PC-3 (cell line): ENCODE results near the gene SERPINA6. TPM values are rescaled to one million over a fixed set of nuclear protein-coding genes. Genes with fewer than 3 reads are reported as not detected.

ENCODE experiments used
- ATAC-seq: fragments of 200-7000 bp; cut with Tn5 transposase; 2 replicates; pipeline ENCODE4 v1.9.1; 2020; ENCODE audit warnings: mild to moderate bottlenecking, moderate library complexity
- BruUV-seq: library from RNA; stranded (reverse); fragments of 400-500 nt; replicated peaks from 2 replicates; lab custom pipeline; 2021; lab: Mats Ljungman, UMichigan
- CTCF ChIA-PET: fragments of 300-600 bp; sonication (Branson Sonifier 250); formaldehyde crosslinking; loops from one replicate; lab custom pipeline; 2022; ENCODE audit warnings: antibody characterized with exemption; lab: Charles Lee
- POLR2A ChIA-PET: fragments of 300-600 bp; sonication (Branson Sonifier 250); formaldehyde crosslinking; loops from one replicate; lab custom pipeline; 2022; ENCODE audit warnings: antibody characterized with exemption; ENCODE audit not compliant: unreplicated experiment; lab: Charles Lee
- DNase-seq: peaks from one replicate; pipeline ENCODE4 v3.0.0-alpha.2; 2015
- H2AFZ ChIP-seq: fragments of 300-600 bp; sonication (generic); 2 replicates; pipeline ENCODE4 v1.6.0; 2016; ENCODE audit warnings: antibody characterized with exemption, low read length
- H3F3A ChIP-seq: fragments of 300-600 bp; sonication (generic); one replicate; pipeline ENCODE4 v1.6.0; 2017; ENCODE audit warnings: antibody characterized with exemption, low read length, control low read depth, mild to moderate bottlenecking; ENCODE audit not compliant: unreplicated experiment
- H3K27ac ChIP-seq: fragments of 300-600 bp; sonication (generic); 2 replicates; pipeline ENCODE4 v1.5.1; 2016; ENCODE audit warnings: mild to moderate bottlenecking, low read length
- H3K27me3 ChIP-seq: fragments of 300-600 bp; sonication (generic); 2 replicates; pipeline ENCODE4 v1.6.1; 2016; ENCODE audit warnings: low read length, mixed read lengths
- H3K36me3 ChIP-seq: fragments of 300-600 bp; sonication (generic); 2 replicates; pipeline ENCODE4 v1.6.1; 2016; ENCODE audit warnings: low read depth, mixed run types, low read length, mixed read lengths
- H3K4me1 ChIP-seq: fragments of 300-600 bp; sonication (generic); 2 replicates; pipeline ENCODE4 v1.5.1; 2016; ENCODE audit warnings: low read length; ENCODE audit not compliant: insufficient read depth
- H3K4me2 ChIP-seq: fragments of 300-600 bp; sonication (generic); 2 replicates; pipeline ENCODE4 v1.6.0; 2016; ENCODE audit warnings: low read length
- H3K4me3 ChIP-seq: fragments of 300-600 bp; sonication (generic); 2 replicates; pipeline ENCODE4 v1.5.1; 2016; ENCODE audit warnings: mild to moderate bottlenecking, low read length, mixed read lengths
- H3K79me2 ChIP-seq: fragments of 300-600 bp; sonication (generic); 2 replicates; pipeline ENCODE4 v1.6.1; 2017; ENCODE audit warnings: low read length, mixed read lengths
- H3K9ac ChIP-seq: fragments of 300-600 bp; sonication (generic); 2 replicates; pipeline ENCODE4 v1.6.0; 2016; ENCODE audit warnings: mild to moderate bottlenecking, low read length
- H3K9me2 ChIP-seq: fragments of 300-600 bp; sonication (generic); replicated peaks from 2 replicates; pipeline ENCODE4 v1.6.1; 2016; ENCODE audit warnings: mixed run types, low read length, mixed read lengths
- H3K9me3 ChIP-seq: fragments of 300-600 bp; sonication (generic); 2 replicates; pipeline ENCODE4 v1.6.1; 2016; ENCODE audit warnings: low read length, mixed read lengths
- H4K20me1 ChIP-seq: fragments of 300-600 bp; sonication (generic); 2 replicates; pipeline ENCODE4 v1.6.1; 2016; ENCODE audit warnings: low read length, mixed read lengths
- EZH2 ChIP-seq: fragments of 300-600 bp; sonication (generic); IDR thresholded peaks from one replicate; pipeline ENCODE4 v1.6.1; 2017; ENCODE audit warnings: antibody characterized with exemption, mild to moderate bottlenecking, low read length; ENCODE audit not compliant: unreplicated experiment
- EZH2phosphoT487 ChIP-seq: fragments of 300-600 bp; sonication (generic); IDR thresholded peaks from 2 replicates; pipeline ENCODE4 v1.6.1; 2018; ENCODE audit warnings: mild to moderate bottlenecking, antibody characterized with exemption, low read length, borderline replicate concordance
- intact Hi-C: fragments of 100-400 bp; cut with micrococcal nuclease; formaldehyde crosslinking; loops from 2 replicates; pipeline ENCODE4 v1.9.0; 2023
- total RNA-seq: library from RNA; depleted of rRNA; stranded (reverse); fragments of >200 nt; gene quantifications from 2 replicates; pipeline ENCODE4 v1.2.3, GENCODE V29; 2014
- TF ChIP-seq, protein P1 (sequence below): fragments of 300-600 bp; sonication (generic); conservative IDR thresholded peaks from 2 replicates; pipeline ENCODE4 v1.5.1; 2017; ENCODE audit warnings: antibody characterized with exemption, low read depth, mild to moderate bottlenecking, low read length

Gene SERPINA6
- total RNA-seq, 1 experiment from 2014 or later: not detected

DNA sequence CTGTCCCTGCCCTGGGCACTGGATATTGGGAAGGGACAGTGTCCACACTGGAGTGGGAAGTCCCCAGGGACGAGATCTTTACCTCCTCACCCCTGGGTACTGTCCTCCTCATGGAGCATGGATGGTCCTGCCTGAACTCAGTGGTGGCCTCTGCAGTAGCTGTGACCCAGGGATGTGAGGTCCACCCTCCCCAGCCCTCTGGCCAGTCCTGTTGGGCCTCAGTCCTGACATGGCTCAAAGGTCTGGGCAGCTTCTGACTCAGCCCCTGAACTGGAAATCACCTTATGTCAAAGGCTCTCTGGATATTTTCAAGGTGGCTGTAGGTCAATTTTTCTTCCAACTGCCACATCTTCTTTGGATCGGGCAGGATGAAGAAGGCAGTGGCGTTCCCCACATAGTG lies 40.9 kb upstream of the SERPINA6 start:
- TF ChIP-seq EZH2 (no peak), EZH2phosphoT487 (no peak)
- TF ChIP-seq, protein P1, sequence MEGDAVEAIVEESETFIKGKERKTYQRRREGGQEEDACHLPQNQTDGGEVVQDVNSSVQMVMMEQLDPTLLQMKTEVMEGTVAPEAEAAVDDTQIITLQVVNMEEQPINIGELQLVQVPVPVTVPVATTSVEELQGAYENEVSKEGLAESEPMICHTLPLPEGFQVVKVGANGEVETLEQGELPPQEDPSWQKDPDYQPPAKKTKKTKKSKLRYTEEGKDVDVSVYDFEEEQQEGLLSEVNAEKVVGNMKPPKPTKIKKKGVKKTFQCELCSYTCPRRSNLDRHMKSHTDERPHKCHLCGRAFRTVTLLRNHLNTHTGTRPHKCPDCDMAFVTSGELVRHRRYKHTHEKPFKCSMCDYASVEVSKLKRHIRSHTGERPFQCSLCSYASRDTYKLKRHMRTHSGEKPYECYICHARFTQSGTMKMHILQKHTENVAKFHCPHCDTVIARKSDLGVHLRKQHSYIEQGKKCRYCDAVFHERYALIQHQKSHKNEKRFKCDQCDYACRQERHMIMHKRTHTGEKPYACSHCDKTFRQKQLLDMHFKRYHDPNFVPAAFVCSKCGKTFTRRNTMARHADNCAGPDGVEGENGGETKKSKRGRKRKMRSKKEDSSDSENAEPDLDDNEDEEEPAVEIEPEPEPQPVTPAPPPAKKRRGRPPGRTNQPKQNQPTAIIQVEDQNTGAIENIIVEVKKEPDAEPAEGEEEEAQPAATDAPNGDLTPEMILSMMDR: no peak
- H2AFZ ChIP-seq: no peak overlapping the region
- DNase-seq (no peak), ATAC-seq (no peak)
- H3K9me3 ChIP-seq: no peaks in the 10 kb centered on the region
- H4K20me1 ChIP-seq: no peaks in the 10 kb centered on the region
- H3K4me1 ChIP-seq: no peaks in the 10 kb centered on the region
- no peaks in the 10 kb centered on the region for H3K79me2 ChIP-seq
- ChIA-PET POLR2A (no interaction called here), CTCF (no interaction called here)
- H3K36me3 ChIP-seq: no peaks in the 10 kb centered on the region
- no peak overlapping the region for H3K4me2 ChIP-seq
- intact Hi-C loops: no loop called here
- BruUV-seq: no TSS peak
- no peaks in the 10 kb centered on the region for H3K9me2 ChIP-seq
- H3K4me3 ChIP-seq: no peak overlapping the region
- no peaks in the 10 kb centered on the region for H3F3A ChIP-seq
- no peak overlapping the region for H3K27ac ChIP-seq
- H3K9ac ChIP-seq: no peak overlapping the region
- H3K27me3 ChIP-seq: no peaks in the 10 kb centered on the region; the same call in 1 of the 2 replicates

DNA sequence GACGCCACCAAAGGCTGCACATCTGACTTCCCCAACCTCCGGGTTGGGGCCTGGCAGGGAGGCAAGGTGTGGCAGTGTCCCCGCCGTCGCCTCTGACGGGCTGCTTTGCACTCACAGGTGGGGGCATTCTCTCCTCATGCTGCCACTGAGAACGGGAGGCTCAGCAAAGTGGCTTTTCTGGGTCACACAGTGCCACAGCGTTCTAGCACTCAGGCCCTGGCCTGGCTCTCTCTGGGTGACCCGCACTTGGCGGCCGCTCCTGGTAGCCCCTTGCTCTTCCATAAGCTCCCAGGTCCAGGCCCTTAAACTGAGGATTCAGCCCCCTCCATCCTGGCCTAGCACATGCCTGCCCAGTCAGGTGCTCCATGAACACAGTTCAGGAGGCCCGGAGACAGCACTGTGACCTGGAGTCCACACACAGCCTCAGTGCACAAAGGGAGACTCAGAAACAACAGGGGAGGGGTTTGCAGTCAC lies 40.1 kb upstream of the SERPINA6 start:
- no peaks in the 10 kb centered on the region for H4K20me1 ChIP-seq
- H3K9me2 ChIP-seq: no peaks in the 10 kb centered on the region
- H3K36me3 ChIP-seq: no peaks in the 10 kb centered on the region
- no peak overlapping the region for H2AFZ ChIP-seq
- TF ChIP-seq, protein P1: no peak
- TF ChIP-seq EZH2phosphoT487: no peak
- no peak for TF ChIP-seq EZH2
- no TSS peak for BruUV-seq
- no peaks in the 10 kb centered on the region for H3K4me1 ChIP-seq
- intact Hi-C loops: no loop called here
- DNase-seq: no peak
- no peak overlapping the region for H3K4me3 ChIP-seq
- no peak overlapping the region for H3K4me2 ChIP-seq
- no peak overlapping the region for H3K27ac ChIP-seq
- H3K9ac ChIP-seq: no peak overlapping the region
- H3K79me2 ChIP-seq: no peaks in the 10 kb centered on the region
- no peaks in the 10 kb centered on the region for H3K9me3 ChIP-seq
- no peak for ATAC-seq
- POLR2A ChIA-PET: no interaction called here
- no peaks in the 10 kb centered on the region; the same call in 1 of the 2 replicates for H3K27me3 ChIP-seq
- CTCF ChIA-PET: no interaction called here
- no peaks in the 10 kb centered on the region for H3F3A ChIP-seq

DNA sequence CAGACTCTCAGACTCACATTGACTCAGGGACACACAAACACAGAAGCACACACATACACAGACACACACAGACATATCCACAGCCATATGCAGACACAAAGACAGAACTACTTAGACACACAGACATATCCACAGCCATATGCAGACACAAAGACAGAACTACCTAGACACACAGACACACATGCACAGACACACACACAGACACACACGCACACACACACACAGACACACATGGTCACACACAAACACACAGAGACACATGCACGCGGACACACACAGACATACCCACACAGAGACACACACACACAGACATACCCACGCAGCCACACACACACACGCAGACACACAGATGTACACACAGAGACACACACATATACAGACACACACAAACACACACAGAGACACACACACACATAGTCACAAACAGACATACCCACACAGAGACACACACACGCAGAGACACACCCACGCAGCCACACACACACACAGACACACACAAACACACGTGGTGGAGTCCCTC lies 39.5 kb upstream of the SERPINA6 start:
- Histone ChIP-seq H3K79me2 (no peaks in the 10 kb centered on the region), H4K20me1 (no peaks in the 10 kb centered on the region), H3K4me1 (no peaks in the 10 kb centered on the region), H3K9me3 (no peaks in the 10 kb centered on the region), H3K27me3 (no peaks in the 10 kb centered on the region; the same call in 1 of the 2 replicates), H3K9me2 (no peaks in the 10 kb centered on the region), H3K27ac (no peak overlapping the region), H3K4me3 (no peak overlapping the region), H3K36me3 (no peaks in the 10 kb centered on the region), H3K4me2 (no peak overlapping the region), H3F3A (no peaks in the 10 kb centered on the region), H2AFZ (no peak overlapping the region), H3K9ac (no peak overlapping the region)
- CTCF ChIA-PET: no interaction called here
- POLR2A ChIA-PET: no interaction called here
- ATAC-seq: no peak
- TF ChIP-seq, protein P1: no peak
- no peak for TF ChIP-seq EZH2phosphoT487
- no peak for TF ChIP-seq EZH2
- DNase-seq: no peak
- BruUV-seq: no TSS peak
- intact Hi-C loops: no loop called here
